ENCODE measurements around the gene XPR1.

DNA sequence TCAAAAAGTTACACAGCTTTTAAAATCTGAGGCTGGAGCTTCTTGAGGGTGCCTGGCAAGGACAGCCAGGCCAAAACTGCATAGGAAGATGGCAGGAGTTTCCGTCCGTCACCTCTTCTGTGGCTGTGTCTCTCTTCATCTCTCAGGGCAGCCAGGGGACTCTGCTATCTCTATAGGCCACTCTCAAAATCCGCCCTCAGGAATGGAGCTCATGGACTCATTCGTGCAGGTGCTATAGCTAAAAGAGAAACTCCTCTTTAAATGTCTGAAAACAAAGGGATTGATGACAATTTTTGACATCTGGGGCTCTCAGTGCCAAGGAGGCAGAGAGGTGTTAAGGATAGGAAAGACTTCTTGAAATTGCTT, 45.8 kb upstream of the XPR1 start:
- TF ChIP-seq, protein P1, sequence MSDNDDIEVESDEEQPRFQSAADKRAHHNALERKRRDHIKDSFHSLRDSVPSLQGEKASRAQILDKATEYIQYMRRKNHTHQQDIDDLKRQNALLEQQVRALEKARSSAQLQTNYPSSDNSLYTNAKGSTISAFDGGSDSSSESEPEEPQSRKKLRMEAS (IDR thresholded peaks at IDR 0.05): no peak
- TF ChIP-seq RAD21 (IDR thresholded peaks at IDR 0.05; ENCODE audit: low read depth) (no peak), CEBPB (IDR thresholded peaks at IDR 0.05) (no peak), EP300 (IDR thresholded peaks at IDR 0.05; ENCODE audit: borderline replicate concordance) (no peak), CREB1 (IDR thresholded peaks at IDR 0.05; ENCODE audit: low read depth) (no peak), TAF1 (IDR thresholded peaks at IDR 0.05; ENCODE audit: low read depth) (no peak), ZBTB7A (IDR thresholded peaks at IDR 0.05; ENCODE audit: low read depth) (no peak), FOXM1 (IDR thresholded peaks at IDR 0.05; ENCODE audit: borderline replicate concordance, low read depth) (no peak), TEAD4 (IDR thresholded peaks at IDR 0.05) (no peak), NFIC (IDR thresholded peaks at IDR 0.05) (no peak), EGR1 (IDR thresholded peaks at IDR 0.05) (no peak)
- TF ChIP-seq, protein P2, sequence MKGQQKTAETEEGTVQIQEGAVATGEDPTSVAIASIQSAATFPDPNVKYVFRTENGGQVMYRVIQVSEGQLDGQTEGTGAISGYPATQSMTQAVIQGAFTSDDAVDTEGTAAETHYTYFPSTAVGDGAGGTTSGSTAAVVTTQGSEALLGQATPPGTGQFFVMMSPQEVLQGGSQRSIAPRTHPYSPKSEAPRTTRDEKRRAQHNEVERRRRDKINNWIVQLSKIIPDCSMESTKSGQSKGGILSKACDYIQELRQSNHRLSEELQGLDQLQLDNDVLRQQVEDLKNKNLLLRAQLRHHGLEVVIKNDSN (IDR thresholded peaks at IDR 0.05): no peak
- TF ChIP-seq, protein P3, sequence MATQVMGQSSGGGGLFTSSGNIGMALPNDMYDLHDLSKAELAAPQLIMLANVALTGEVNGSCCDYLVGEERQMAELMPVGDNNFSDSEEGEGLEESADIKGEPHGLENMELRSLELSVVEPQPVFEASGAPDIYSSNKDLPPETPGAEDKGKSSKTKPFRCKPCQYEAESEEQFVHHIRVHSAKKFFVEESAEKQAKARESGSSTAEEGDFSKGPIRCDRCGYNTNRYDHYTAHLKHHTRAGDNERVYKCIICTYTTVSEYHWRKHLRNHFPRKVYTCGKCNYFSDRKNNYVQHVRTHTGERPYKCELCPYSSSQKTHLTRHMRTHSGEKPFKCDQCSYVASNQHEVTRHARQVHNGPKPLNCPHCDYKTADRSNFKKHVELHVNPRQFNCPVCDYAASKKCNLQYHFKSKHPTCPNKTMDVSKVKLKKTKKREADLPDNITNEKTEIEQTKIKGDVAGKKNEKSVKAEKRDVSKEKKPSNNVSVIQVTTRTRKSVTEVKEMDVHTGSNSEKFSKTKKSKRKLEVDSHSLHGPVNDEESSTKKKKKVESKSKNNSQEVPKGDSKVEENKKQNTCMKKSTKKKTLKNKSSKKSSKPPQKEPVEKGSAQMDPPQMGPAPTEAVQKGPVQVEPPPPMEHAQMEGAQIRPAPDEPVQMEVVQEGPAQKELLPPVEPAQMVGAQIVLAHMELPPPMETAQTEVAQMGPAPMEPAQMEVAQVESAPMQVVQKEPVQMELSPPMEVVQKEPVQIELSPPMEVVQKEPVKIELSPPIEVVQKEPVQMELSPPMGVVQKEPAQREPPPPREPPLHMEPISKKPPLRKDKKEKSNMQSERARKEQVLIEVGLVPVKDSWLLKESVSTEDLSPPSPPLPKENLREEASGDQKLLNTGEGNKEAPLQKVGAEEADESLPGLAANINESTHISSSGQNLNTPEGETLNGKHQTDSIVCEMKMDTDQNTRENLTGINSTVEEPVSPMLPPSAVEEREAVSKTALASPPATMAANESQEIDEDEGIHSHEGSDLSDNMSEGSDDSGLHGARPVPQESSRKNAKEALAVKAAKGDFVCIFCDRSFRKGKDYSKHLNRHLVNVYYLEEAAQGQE (IDR thresholded peaks at IDR 0.05; ENCODE audit: low read depth): no peak

Data from Ishikawa (cell line).